Left ventricle myocardium inferior (tissue), 1 donor: ENCODE measurements around the gene ADGRA1. TPM values are rescaled to one million over a fixed set of nuclear protein-coding genes. Genes with fewer than 3 reads are reported as not detected.
"Not testable (repeated sequence)": the region's sequence is repeated elsewhere in the genome, so short reads cannot be mapped to it uniquely, and the experiment has no call there.

Experiments used
- DNase-seq: peaks from one replicate; pipeline ENCODE4 v3.0.0-alpha.2; 2020
- H3K27ac ChIP-seq: fragments of 200-600 bp; replicated peaks from 2 replicates; pipeline ENCODE4 v1.8.0; 2021
- H3K27me3 ChIP-seq: fragments of 200-600 bp; 2 replicates; pipeline ENCODE4 v1.8.0; 2021; ENCODE audit warnings: low read depth
- H3K36me3 ChIP-seq: fragments of 200-600 bp; 2 replicates; pipeline ENCODE4 v1.8.0; 2021
- H3K4me1 ChIP-seq: fragments of 200-600 bp; 2 replicates; pipeline ENCODE4 v1.8.0; 2021
- H3K4me3 ChIP-seq: fragments of 200-600 bp; 2 replicates; pipeline ENCODE4 v1.8.0; 2021; ENCODE audit warnings: mild to moderate bottlenecking, moderate library complexity
- H3K9me3 ChIP-seq: fragments of 200-600 bp; replicated peaks from 2 replicates; pipeline ENCODE4 v1.8.0; 2021
- intact Hi-C: fragments of 100-400 bp; cut with micrococcal nuclease; formaldehyde crosslinking; loops from one replicate; pipeline ENCODE4 v1.11.0; 2022
- total RNA-seq: library from RNA; stranded (reverse); fragmentation: NEBNext Ultra II Directional; extraction: Animal tissue kit (Norgen Biotek cat#: 25700); gene quantifications from one replicate; pipeline ENCODE4 v1.2.1, GENCODE V29; 2021
- TF ChIP-seq, protein P1 (sequence below): fragments of 200-600 bp; IDR thresholded peaks from 2 replicates; pipeline ENCODE4 v1.8.0; 2021; ENCODE audit warnings: antibody characterized with exemption, mild to moderate bottlenecking, borderline replicate concordance
- donor health status: DM: no; HTN: yes; CAD: no; lungs with severe emphysema.

Gene ADGRA1
- total RNA-seq, 1 donor from 2014 or later, result not detected

DNA sequence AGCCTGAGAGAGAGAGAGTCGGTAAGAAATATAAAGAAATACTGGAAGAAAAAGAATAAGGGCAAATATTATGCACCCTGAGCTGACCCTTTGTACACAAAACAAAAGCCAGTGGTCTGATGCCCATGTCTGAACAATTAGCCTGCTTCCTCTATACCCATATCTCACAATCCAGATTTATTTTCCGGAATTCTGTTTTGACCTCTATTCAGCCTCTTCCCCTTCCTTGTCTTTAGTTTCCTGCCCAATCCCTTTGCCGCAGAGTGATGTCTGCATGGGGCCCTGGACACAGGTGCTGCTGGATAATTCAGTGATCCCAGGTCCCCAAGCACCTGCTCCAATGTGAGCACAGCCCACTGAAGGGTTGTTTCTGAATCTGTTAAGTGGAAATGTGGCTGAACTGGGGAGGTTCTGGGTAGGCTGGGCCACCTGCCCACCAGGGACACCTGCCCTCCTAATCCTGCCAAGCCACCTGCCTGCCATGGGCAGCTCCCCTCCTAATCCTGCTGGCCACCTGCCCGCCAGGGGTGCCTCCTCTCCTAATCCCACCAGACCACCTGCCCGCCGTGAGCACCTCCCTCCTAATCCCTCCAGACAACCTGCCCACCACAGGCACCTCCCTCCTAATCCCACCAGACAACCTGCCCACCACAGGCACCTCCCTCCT is 23.0 kb downstream of the ADGRA1 start:
- H3K27me3 ChIP-seq, result peaks cover 27% of the 10 kb centered on the region
- peaks cover 11% of the 10 kb centered on the region for H3K4me1 ChIP-seq
- peaks cover 33% of the 10 kb centered on the region for H3K9me3 ChIP-seq
- H3K27ac ChIP-seq, result no peak overlapping the region
- intact Hi-C loops, result no loop called here
- no peak for DNase-seq
- TF ChIP-seq, protein P1, sequence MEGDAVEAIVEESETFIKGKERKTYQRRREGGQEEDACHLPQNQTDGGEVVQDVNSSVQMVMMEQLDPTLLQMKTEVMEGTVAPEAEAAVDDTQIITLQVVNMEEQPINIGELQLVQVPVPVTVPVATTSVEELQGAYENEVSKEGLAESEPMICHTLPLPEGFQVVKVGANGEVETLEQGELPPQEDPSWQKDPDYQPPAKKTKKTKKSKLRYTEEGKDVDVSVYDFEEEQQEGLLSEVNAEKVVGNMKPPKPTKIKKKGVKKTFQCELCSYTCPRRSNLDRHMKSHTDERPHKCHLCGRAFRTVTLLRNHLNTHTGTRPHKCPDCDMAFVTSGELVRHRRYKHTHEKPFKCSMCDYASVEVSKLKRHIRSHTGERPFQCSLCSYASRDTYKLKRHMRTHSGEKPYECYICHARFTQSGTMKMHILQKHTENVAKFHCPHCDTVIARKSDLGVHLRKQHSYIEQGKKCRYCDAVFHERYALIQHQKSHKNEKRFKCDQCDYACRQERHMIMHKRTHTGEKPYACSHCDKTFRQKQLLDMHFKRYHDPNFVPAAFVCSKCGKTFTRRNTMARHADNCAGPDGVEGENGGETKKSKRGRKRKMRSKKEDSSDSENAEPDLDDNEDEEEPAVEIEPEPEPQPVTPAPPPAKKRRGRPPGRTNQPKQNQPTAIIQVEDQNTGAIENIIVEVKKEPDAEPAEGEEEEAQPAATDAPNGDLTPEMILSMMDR, result no peak
- no peak overlapping the region for H3K4me3 ChIP-seq
- no peaks in the 10 kb centered on the region for H3K36me3 ChIP-seq

DNA sequence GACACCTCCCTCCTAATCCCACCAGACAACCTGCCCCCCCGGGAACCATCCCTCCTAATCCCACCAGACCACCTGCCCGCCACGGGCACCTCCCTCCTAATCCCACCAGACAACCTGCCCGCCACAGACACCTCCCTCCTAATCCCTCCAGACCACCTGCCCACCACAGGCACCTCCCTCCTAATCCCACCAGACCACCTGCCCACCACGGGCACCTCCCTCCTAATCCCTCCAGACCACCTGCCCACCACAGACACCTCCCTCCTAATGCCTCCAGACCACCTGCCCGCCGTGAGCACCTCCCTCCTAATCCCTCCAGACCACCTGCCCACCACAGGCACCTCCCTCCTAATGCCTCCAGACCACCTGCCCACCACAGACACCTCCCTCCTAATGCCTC is 23.9 kb downstream of the ADGRA1 start:
- intact Hi-C loops, H3K4me3 ChIP-seq, H3K36me3 ChIP-seq, H3K27ac ChIP-seq: not testable (repeated sequence)
- Histone ChIP-seq H3K27me3 (peaks cover 23% of the 10 kb centered on the region), H3K4me1 (peaks cover 11% of the 10 kb centered on the region), H3K9me3 (peaks cover 29% of the 10 kb centered on the region)
- DNase-seq, result peak; percentile 43

DNA sequence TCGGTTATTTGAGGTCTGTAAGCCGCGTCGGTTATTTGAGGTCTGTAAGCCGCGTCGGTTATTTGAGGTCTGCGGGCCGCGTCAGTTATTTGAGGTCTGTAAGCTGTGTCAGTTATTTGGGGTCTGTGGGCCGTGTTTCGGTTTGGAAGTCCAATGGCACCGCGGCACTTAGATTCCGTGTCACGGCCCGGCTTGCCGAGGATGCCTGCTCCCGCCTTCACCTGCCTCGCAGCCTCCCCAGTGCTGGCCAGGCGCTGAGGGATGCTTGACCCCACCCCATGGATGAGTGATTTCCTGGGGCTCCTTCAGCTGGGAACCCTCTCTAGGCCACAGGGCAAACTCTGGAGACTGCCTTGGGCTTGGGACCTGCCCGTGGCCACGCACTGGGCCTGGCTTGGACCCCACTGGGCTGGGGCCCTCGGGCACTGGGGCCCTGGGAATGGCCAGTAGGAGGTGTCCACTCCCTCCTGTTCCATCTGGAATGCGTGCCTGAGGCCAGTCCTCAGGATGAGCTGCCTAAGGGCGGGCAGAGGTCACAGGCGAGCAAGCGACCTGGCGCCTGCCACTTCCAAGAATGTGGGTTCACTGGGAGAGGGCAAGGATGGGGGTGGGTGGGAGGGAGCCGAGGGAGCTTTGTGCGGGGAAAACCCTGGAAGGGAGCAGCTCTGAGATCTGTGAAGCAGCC is 25.6 kb downstream of the ADGRA1 start:
- TF ChIP-seq, protein P1, result no peak
- Histone ChIP-seq H3K27me3 (peaks cover 29% of the 10 kb centered on the region), H3K4me1 (peaks cover 11% of the 10 kb centered on the region), H3K27ac (no peak overlapping the region), H3K36me3 (no peaks in the 10 kb centered on the region), H3K4me3 (no peak overlapping the region), H3K9me3 (peaks cover 17% of the 10 kb centered on the region)
- DNase-seq, result no peak
- intact Hi-C loops, result no loop called here

DNA sequence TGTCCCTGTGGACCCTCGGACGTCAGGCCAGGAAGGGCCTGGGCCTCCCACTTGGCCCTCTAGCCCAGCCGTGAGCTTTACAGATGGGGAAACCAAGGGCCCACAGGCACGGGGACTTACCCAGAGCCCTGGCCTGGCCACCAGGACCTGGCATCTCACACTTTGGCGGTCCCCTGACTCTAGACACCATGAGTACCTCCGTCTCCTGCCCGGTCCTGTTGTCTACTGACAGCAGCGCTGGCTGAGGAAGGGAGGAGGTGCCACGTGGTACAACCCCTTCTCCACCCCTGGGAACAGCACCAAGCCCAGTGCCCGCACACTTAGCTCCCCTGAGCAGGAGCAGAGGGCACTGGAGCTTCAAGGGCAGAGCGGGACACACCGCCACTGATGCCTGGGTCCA is 26.1 kb downstream of the ADGRA1 start:
- Histone ChIP-seq H3K9me3 (peaks cover 18% of the 10 kb centered on the region), H3K4me3 (no peak overlapping the region), H3K27ac (no peak overlapping the region), H3K36me3 (no peaks in the 10 kb centered on the region), H3K4me1 (peaks cover 11% of the 10 kb centered on the region), H3K27me3 (peaks cover 29% of the 10 kb centered on the region)
- DNase-seq, result no peak
- intact Hi-C loops, result no loop called here
- TF ChIP-seq, protein P1, result no peak

DNA sequence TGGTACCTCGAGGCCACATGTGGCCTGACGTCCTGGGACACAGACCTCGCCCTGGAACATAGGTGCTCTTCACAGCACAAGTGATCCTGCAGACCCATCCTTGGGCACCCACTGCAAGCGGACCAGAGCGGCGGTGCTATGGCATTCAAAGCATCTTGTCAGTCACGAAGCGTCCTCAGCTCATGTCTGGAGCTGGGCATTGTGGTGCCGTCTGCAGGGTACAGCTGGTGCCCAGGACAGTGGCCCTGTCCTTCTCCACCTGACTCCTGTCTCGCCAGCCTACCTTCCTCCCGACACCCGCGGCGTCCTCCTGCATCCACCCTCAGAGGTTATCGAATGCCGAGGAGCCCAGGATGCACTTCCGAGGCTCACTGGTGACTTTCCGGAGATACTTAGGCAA is 26.5 kb downstream of the ADGRA1 start:
- peaks cover 29% of the 10 kb centered on the region for H3K27me3 ChIP-seq
- intact Hi-C loops, result no loop called here
- no peak for DNase-seq
- no peaks in the 10 kb centered on the region for H3K36me3 ChIP-seq
- peaks cover 18% of the 10 kb centered on the region for H3K9me3 ChIP-seq
- peaks cover 11% of the 10 kb centered on the region for H3K4me1 ChIP-seq
- TF ChIP-seq, protein P1, result no peak
- H3K27ac ChIP-seq, result no peak overlapping the region
- H3K4me3 ChIP-seq, result no peak overlapping the region

DNA sequence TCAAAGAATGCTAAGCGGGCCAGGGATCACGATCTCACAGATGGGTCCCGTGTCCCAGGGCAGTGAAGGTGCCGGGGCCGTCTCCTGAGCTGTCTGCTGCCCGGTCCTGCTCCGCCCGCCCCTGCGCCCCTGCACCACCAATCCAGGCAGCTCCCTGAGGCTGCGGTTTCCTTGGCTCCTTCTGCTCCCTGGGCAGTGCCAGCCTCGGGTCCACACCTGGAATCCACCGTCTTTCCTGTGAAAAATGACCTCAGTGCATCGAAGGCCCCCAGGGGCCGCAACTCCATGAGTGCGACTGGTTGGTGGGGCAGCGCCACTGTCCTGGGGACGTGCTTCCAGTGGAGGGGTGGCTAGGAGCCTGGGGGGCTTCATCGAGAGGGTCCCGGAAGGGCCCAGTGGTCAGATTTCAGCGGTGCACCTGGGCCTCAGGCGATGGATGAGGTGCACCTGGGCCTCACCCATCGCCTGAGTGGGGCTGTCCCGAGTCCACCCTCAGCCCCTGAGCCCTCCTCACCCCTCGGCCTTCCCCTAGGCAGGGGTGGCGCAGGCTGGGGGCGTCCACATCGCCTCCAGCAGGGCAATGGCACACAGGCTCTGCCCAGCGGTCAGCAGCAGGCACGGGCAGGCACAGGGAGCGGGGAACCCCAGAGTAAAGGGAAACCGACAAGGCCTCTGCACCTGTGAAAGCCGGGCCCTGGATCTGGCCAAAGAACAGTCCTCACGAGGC is 27.2 kb downstream of the ADGRA1 start:
- Histone ChIP-seq H3K27ac (no peak overlapping the region), H3K4me1 (peaks cover 9% of the 10 kb centered on the region), H3K4me3 (no peak overlapping the region), H3K36me3 (no peaks in the 10 kb centered on the region), H3K9me3 (peaks cover 21% of the 10 kb centered on the region), H3K27me3 (peaks cover 29% of the 10 kb centered on the region)
- no peak for DNase-seq
- TF ChIP-seq, protein P1, result no peak
- intact Hi-C loops, result no loop called here
